ENCODE results near the gene IBA57.

The IBA57 gene

GRCh38 chr1:228216371-228217320 is 51.0 kb downstream of the IBA57 start:
- Histone ChIP-seq H4K20me1 (ENCODE audit: insufficient read depth) (no peaks in the 10 kb centered on the region), H3K27ac (no peak overlapping the region)

GRCh38 chr1:228217551-228218344 is 52.1 kb downstream of the IBA57 start:
- Histone ChIP-seq H3K9ac (no peak overlapping the region), H4K20me1 (ENCODE audit: insufficient read depth) (no peaks in the 10 kb centered on the region), H3K27me3 (ENCODE audit: insufficient read depth, low read depth) (no peaks in the 10 kb centered on the region), H3K79me2 (ENCODE audit: insufficient read depth, low read depth) (no peaks in the 10 kb centered on the region), H3K4me2 (no peak overlapping the region), H3K4me3 (IDR thresholded peaks at IDR 0.05; ENCODE audit: insufficient read depth, low read depth, low read length) (no peak overlapping the region), H3K27ac (no peak overlapping the region), H2AFZ (ENCODE audit: low read depth) (no peak overlapping the region), H3K36me3 (ENCODE audit: insufficient read depth) (no peaks in the 10 kb centered on the region), H3K4me1 (ENCODE audit: low read depth, poor library complexity, severe bottlenecking) (no peaks in the 10 kb centered on the region)
- TF ChIP-seq CTCF (conservative IDR thresholded peaks at IDR 0.05; ENCODE audit: low read depth, low read length), result no peak

More at GRCh38 chr1:228216371-228217320, 51.0 kb downstream of the IBA57 start:
- no peak overlapping the region for H3K4me3 ChIP-seq (IDR thresholded peaks at IDR 0.05; ENCODE audit: insufficient read depth, low read depth, low read length)
- no peak overlapping the region for H3K9ac ChIP-seq
- H3K4me1 ChIP-seq (ENCODE audit: low read depth, poor library complexity, severe bottlenecking), result no peaks in the 10 kb centered on the region
- H2AFZ ChIP-seq (ENCODE audit: low read depth), result no peak overlapping the region
- no peaks in the 10 kb centered on the region for H3K79me2 ChIP-seq (ENCODE audit: insufficient read depth, low read depth)
- H3K27me3 ChIP-seq (ENCODE audit: insufficient read depth, low read depth), result no peaks in the 10 kb centered on the region
- no peaks in the 10 kb centered on the region for H3K36me3 ChIP-seq (ENCODE audit: insufficient read depth)
- TF ChIP-seq CTCF (conservative IDR thresholded peaks at IDR 0.05; ENCODE audit: low read depth, low read length), result no peak
- no peak overlapping the region for H3K4me2 ChIP-seq

- H3K4me3 ChIP-seq (IDR thresholded peaks at IDR 0.05; ENCODE audit: insufficient read depth, low read depth, low read length), result no peak overlapping the region
- no peaks in the 10 kb centered on the region for H3K36me3 ChIP-seq (ENCODE audit: insufficient read depth)
- no peak overlapping the region for H3K4me2 ChIP-seq
- no peak overlapping the region for H3K27ac ChIP-seq
- no peak for TF ChIP-seq CTCF (conservative IDR thresholded peaks at IDR 0.05; ENCODE audit: low read depth, low read length)
- no peak overlapping the region for H3K9ac ChIP-seq
- no peaks in the 10 kb centered on the region for H3K27me3 ChIP-seq (ENCODE audit: insufficient read depth, low read depth)
- no peaks in the 10 kb centered on the region for H4K20me1 ChIP-seq (ENCODE audit: insufficient read depth)
- H3K79me2 ChIP-seq (ENCODE audit: insufficient read depth, low read depth), result no peaks in the 10 kb centered on the region
- no peak overlapping the region for H2AFZ ChIP-seq (ENCODE audit: low read depth)
- no peaks in the 10 kb centered on the region for H3K4me1 ChIP-seq (ENCODE audit: low read depth, poor library complexity, severe bottlenecking)
Observed at GRCh38 chr1:228218513-228219244, 53.1 kb downstream of the IBA57 start.

- no peak overlapping the region for H3K9ac ChIP-seq
- no peak overlapping the region for H3K4me2 ChIP-seq
- H3K27ac ChIP-seq, result no peak overlapping the region
- no peak overlapping the region for H2AFZ ChIP-seq (ENCODE audit: low read depth)
- no peaks in the 10 kb centered on the region for H3K36me3 ChIP-seq (ENCODE audit: insufficient read depth)
- no peaks in the 10 kb centered on the region for H3K79me2 ChIP-seq (ENCODE audit: insufficient read depth, low read depth)
- H3K27me3 ChIP-seq (ENCODE audit: insufficient read depth, low read depth), result no peaks in the 10 kb centered on the region
- TF ChIP-seq CTCF (conservative IDR thresholded peaks at IDR 0.05; ENCODE audit: low read depth, low read length), result no peak
- H3K4me1 ChIP-seq (ENCODE audit: low read depth, poor library complexity, severe bottlenecking), result no peaks in the 10 kb centered on the region
- H3K4me3 ChIP-seq (IDR thresholded peaks at IDR 0.05; ENCODE audit: insufficient read depth, low read depth, low read length), result no peak overlapping the region
- H4K20me1 ChIP-seq (ENCODE audit: insufficient read depth), result no peaks in the 10 kb centered on the region
Observed at GRCh38 chr1:228219245-228219961, 53.8 kb downstream of the IBA57 start.
